Endodermal cell (in vitro differentiated cells): Measurements from ENCODE around the gene CBX8. TPM values are rescaled to one million over a fixed set of nuclear protein-coding genes. Genes with fewer than 3 reads are reported as not detected.

Experiments used
- DNase-seq: peaks from one replicate; pipeline ENCODE4 v3.0.0-alpha.2; 2017
- H3K27ac ChIP-seq: 2 replicates; pipeline ENCODE4 v1.5.1; 2013; ENCODE audit warnings: mild to moderate bottlenecking, low read depth, low read length, moderate library complexity
- H3K27me3 ChIP-seq: 2 replicates; pipeline ENCODE4 v1.6.1; 2013; ENCODE audit warnings: mild to moderate bottlenecking, low read length, moderate library complexity; ENCODE audit not compliant: insufficient read depth, control insufficient read depth, poor library complexity, severe bottlenecking
- H3K36me3 ChIP-seq: 2 replicates; pipeline ENCODE4 v1.7.0; 2013; ENCODE audit warnings: mild to moderate bottlenecking, low read length, moderate library complexity; ENCODE audit not compliant: control insufficient read depth, insufficient read depth
- H3K4me1 ChIP-seq: one replicate; pipeline ENCODE4 v1.7.0; 2013; ENCODE audit warnings: low read length; ENCODE audit not compliant: control insufficient read depth, insufficient read depth
- H3K4me3 ChIP-seq: 2 replicates; pipeline ENCODE4 v1.5.1; 2013; ENCODE audit warnings: mild to moderate bottlenecking, low read length, moderate library complexity
- H3K9ac ChIP-seq: 2 replicates; pipeline ENCODE4 v1.6.1; 2013; ENCODE audit warnings: mild to moderate bottlenecking, low read length, moderate library complexity; ENCODE audit not compliant: poor library complexity, severe bottlenecking; ENCODE audit errors: extremely low read depth
- H3K9me3 ChIP-seq: 2 replicates; pipeline ENCODE4 v1.6.1; 2013; ENCODE audit warnings: mild to moderate bottlenecking, low read length, moderate library complexity; ENCODE audit not compliant: control insufficient read depth
- H3K27ac Mint-ChIP-seq: 2 replicates; pipeline ENCODE4 v1.8.0; 2020; ENCODE audit warnings: mixed read lengths
- H3K27me3 Mint-ChIP-seq: 2 replicates; pipeline ENCODE4 v1.8.0; 2021; ENCODE audit warnings: mild to moderate bottlenecking, mixed read lengths; ENCODE audit not compliant: insufficient read depth
- H3K36me3 Mint-ChIP-seq: 2 replicates; pipeline ENCODE4 v1.8.0; 2020; ENCODE audit warnings: low read depth, mixed read lengths
- H3K4me1 Mint-ChIP-seq: 2 replicates; pipeline ENCODE4 v1.8.0; 2020; ENCODE audit warnings: mixed read lengths
- H3K4me3 Mint-ChIP-seq: 2 replicates; pipeline ENCODE4 v1.8.0; 2020; ENCODE audit warnings: mild to moderate bottlenecking, moderate library complexity, mixed read lengths
- H3K9me3 Mint-ChIP-seq: 2 replicates; pipeline ENCODE4 v1.8.0; 2020; ENCODE audit warnings: mild to moderate bottlenecking, mixed read lengths
- WGBS, 2 experiments: methylation state at CpG; one replicate each; pipeline versions ENCODE4 v1.1.5 to v1.1.7; 2013; ENCODE audit warnings: missing lambda C conversion rate in 2 of 2, mixed read lengths in 1 of 2; ENCODE audit not compliant: insufficient coverage in 1 of 2, insufficient read length in 1 of 2; 5-methylcytosine and 5-hydroxymethylcytosine counted together
- long read RNA-seq, 4 experiments: library from polyadenylated mRNA in 2 of 4; library from RNA in 1 of 4; library from capped mRNA in 1 of 4; stranded (forward) in 3 of 4; unstranded in 1 of 4; transcript quantifications; one replicate each; pipeline ENCODE4 v2.0.0, GENCODE V29; 2020 to 2021; ENCODE audit warnings: inconsistent platforms in 1 of 4
- polyA plus RNA-seq, 2 experiments: library from polyadenylated mRNA; stranded (reverse); fragments of 50-300 nt; gene quantifications; one replicate each; pipeline ENCODE4 v1.2.3, GENCODE V29; 2013
- total RNA-seq, 2 donors: library from RNA; stranded (reverse); fragmentation: NEBNext Ultra II Directional in 1 of 2; extraction: Animal tissue kit (Norgen Biotek cat#: 25700) in 1 of 2; gene quantifications; 2 replicates in 1 of 2; 3 replicates in 1 of 2; pipeline ENCODE4 v1.2.1, GENCODE V29; 2021
- TF ChIP-seq, protein P1 (sequence below): fragments of 200-600 bp; sonication (generic); conservative IDR thresholded peaks from 2 replicates; pipeline ENCODE4 v1.5.0; 2021; ENCODE audit warnings: antibody characterized with exemption, mild to moderate bottlenecking

Gene CBX8
- 1 to 10 TPM; 5.4 to 5.6 TPM for total RNA-seq
- 11.0 TPM for polyA plus RNA-seq (2013, experiment 1 of 2)
- polyA plus RNA-seq (2013, experiment 2 of 2) = 8.7 TPM
- long read RNA-seq, experiment 1, partial matches to known transcripts = 0 of 4 reads
- long read RNA-seq, experiment 1, other reads (novel, unspliced or antisense) = 2 of 4 reads
- long read RNA-seq, experiment 2, partial matches to known transcripts = 0 of 3 reads
- long read RNA-seq, experiment 2, other reads (novel, unspliced or antisense) = 0 of 3 reads
- long read RNA-seq, experiment 3, transcript CBX8-201 (5 exons, 3,791 nt) = major isoform, 9 of 9 reads
- long read RNA-seq, experiment 3, partial matches to known transcripts = 0 of 9 reads
- long read RNA-seq, experiment 3, other reads (novel, unspliced or antisense) = 0 of 9 reads
- long read RNA-seq, experiment 4, transcript CBX8-201 (5 exons, 3,791 nt) = major isoform, 10 of 12 reads
- long read RNA-seq, experiment 4, partial matches to known transcripts = 2 of 12 reads
- long read RNA-seq, experiment 4, other reads (novel, unspliced or antisense) = 0 of 12 reads

DNA sequence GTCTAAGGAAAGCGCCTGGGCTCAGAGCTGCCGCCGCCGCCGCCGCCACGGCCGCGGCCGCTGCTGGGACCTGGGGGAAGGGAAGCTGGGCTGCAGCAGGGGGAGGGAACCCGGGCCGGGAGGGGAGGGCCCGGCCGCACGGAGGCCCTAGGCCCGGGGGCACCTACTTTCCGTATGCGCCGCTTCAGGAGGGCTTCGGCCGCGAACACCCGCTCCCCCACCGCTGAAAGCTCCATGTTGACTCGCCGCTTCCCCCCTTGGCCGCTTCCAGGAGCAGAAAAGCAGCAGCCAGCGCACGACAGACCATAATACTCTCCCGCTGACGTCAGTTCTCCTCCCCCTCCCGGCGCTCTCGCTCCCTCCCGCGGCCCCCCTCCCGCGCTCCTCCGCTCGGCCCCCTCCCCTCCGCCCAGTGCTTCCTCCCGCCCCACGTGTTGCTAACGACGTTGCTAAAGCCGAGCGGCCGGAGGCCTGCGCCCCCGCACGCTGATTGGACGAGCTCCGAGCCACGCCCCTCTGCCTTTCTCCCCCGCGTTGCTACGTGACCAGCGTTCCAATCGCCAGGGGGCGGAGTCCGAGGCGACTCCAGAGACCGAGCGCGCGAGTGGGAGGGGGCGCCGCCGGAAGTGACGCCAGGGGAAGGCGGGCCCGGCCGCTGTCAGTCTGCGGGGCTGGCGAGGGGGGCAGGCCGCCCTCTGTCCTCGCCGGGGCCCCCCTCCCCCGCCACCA is at the start of gene CBX8:
CBX8 (minus strand) TSS at position 315 of the 729 bp plus-strand sequence; CDS start at position 236, 79 bp downstream.
- Histone ChIP-seq H3K9ac (peak within 1 kb of the TSS; percentile 77), H3K36me3 (peaks cover 6% of the 10 kb centered on the region), H3K9me3 (no peaks in the 10 kb centered on the region), H3K27me3 (peaks cover 90% of the 10 kb centered on the region), H3K4me3 (peak within 1 kb of the TSS; percentile 94), H3K4me1 (peaks cover 18% of the 10 kb centered on the region), H3K27ac (peak within 1 kb of the TSS; percentile 87)
- Mint-ChIP-seq H3K4me3 (peak within 1 kb of the TSS; percentile 67), H3K9me3 (peaks cover 2% of the 10 kb centered on the region), H3K27me3 (peaks cover 93% of the 10 kb centered on the region), H3K4me1 (peaks cover 25% of the 10 kb centered on the region), H3K27ac (peak within 1 kb of the TSS; percentile 92), H3K36me3 (no peaks in the 10 kb centered on the region)
- DNase-seq = peak; percentile 100
- WGBS, 2 experiments = 0 to 1% methylated on average over 15 to 78 of the region's 79 CpGs
- TF ChIP-seq, protein P1, sequence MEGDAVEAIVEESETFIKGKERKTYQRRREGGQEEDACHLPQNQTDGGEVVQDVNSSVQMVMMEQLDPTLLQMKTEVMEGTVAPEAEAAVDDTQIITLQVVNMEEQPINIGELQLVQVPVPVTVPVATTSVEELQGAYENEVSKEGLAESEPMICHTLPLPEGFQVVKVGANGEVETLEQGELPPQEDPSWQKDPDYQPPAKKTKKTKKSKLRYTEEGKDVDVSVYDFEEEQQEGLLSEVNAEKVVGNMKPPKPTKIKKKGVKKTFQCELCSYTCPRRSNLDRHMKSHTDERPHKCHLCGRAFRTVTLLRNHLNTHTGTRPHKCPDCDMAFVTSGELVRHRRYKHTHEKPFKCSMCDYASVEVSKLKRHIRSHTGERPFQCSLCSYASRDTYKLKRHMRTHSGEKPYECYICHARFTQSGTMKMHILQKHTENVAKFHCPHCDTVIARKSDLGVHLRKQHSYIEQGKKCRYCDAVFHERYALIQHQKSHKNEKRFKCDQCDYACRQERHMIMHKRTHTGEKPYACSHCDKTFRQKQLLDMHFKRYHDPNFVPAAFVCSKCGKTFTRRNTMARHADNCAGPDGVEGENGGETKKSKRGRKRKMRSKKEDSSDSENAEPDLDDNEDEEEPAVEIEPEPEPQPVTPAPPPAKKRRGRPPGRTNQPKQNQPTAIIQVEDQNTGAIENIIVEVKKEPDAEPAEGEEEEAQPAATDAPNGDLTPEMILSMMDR = no peak

DNA sequence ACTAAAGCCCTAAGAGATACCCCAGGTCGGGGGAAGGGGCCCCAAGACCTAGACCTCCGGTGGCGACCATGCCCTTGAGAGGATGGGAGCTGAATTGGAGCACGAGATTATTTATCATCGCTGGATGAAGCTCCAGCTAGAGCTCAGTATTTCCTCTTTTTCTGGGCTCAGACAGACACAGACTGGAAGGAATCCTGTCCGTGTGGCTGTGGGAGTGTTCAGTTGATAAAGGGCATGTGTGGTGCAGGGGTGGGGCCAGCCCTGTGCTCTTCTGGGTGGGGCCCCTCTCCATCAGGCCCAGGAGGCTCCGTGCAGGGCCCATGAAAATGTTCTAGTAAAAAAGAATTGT is 48.7 kb upstream of the CBX8 start:
- Mint-ChIP-seq H3K27ac (no peak overlapping the region), H3K9me3 (peaks cover 2% of the 10 kb centered on the region), H3K36me3 (no peaks in the 10 kb centered on the region), H3K27me3 (peaks cover 76% of the 10 kb centered on the region), H3K4me3 (no peak overlapping the region), H3K4me1 (peaks cover 3% of the 10 kb centered on the region)
- Histone ChIP-seq H3K9ac (no peak overlapping the region), H3K36me3 (no peaks in the 10 kb centered on the region), H3K27ac (no peak overlapping the region), H3K27me3 (peaks cover 75% of the 10 kb centered on the region), H3K4me3 (no peak overlapping the region), H3K4me1 (no peaks in the 10 kb centered on the region), H3K9me3 (no peaks in the 10 kb centered on the region)
- TF ChIP-seq, protein P1 = no peak
- no peak for DNase-seq
- 52 to 83% methylated on average over 5 to 6 of the region's 7 CpGs for WGBS, 2 experiments

DNA sequence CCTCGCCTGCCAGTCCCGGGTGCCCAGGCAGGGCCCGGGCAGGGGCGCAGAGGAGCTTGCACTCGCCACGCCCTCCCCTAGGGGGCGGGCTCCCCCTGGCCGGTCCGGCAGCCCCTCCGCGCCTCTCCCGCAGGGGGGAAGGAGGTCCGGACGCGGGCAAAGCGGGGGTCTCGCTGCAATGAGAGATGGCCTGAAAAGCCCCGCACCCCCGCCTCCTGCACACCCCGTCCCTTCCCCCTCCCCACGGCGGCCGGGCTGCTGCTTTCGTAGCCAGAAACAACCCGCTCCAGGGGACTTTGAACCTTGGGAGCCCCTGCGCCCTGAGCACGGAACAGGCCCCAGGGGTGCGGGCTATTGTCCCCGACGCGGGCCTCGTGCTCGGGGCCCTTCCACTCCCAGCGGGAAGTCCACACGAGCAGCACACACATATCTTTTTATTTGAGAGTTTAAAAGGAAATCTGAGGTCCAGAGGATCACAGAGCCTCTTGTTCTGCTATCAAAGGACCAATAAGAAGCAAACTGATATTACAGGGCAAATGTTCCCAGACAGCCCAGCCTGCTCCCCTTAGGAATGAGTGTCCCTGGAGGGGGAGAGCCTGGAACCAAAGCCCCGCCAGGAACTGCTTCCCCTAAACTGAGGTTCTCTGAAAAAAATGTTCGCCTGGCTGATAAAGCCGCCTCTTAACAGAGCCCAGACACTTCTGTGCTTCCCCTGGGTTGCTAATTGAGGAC is 48.2 kb upstream of the CBX8 start:
- DNase-seq = peak; percentile 92
- WGBS, 2 experiments = 11 to 69% methylated on average over 5 to 38 of the region's 38 CpGs
- peaks cover 3% of the 10 kb centered on the region for H3K4me1 Mint-ChIP-seq
- H3K4me1 ChIP-seq = no peaks in the 10 kb centered on the region
- no peak overlapping the region for H3K27ac ChIP-seq
- H3K27me3 ChIP-seq = peaks cover 80% of the 10 kb centered on the region
- H3K27me3 Mint-ChIP-seq = peaks cover 81% of the 10 kb centered on the region
- H3K9ac ChIP-seq = no peak overlapping the region
- no peaks in the 10 kb centered on the region for H3K36me3 Mint-ChIP-seq
- H3K4me3 Mint-ChIP-seq = peak overlapping the region; percentile 28
- H3K4me3 ChIP-seq = no peak overlapping the region
- no peak overlapping the region for H3K27ac Mint-ChIP-seq
- TF ChIP-seq, protein P1 = peak; percentile 93
- no peaks in the 10 kb centered on the region for H3K36me3 ChIP-seq
- no peaks in the 10 kb centered on the region for H3K9me3 ChIP-seq
- H3K9me3 Mint-ChIP-seq = peaks cover 5% of the 10 kb centered on the region
